Pancreas (tissue), 10 donors: ENCODE data around the gene MAP4K1. TPM values are rescaled to one million over a fixed set of nuclear protein-coding genes. Genes with fewer than 3 reads are reported as not detected.

Experiments
- ATAC-seq, 4 donors: fragments of 200-7000 bp; cut with Tn5 transposase; one replicate each; pipeline versions ENCODE4 v1.8.0 to v1.9.1; 2020; ENCODE audit warnings: mild to moderate bottlenecking in 4 of 4, moderate library complexity in 4 of 4
- DNase-seq, 6 donors: peaks; one replicate each; pipeline ENCODE4 v3.0.0-alpha.2; 2020
- FAIRE-seq: peaks from 2 replicates; lab custom pipeline; 2012; peaks lifted over from hg19 to GRCh38; lab: Jason Lieb, UNC
- H3K27ac ChIP-seq, 4 donors: fragments of 200-600 bp; sonication (generic); 1 replicate in 3 of 4; 2 replicates in 1 of 4; pipeline versions ENCODE4 v1.5.0 to v1.8.0; 2020
- H3K27me3 ChIP-seq, 4 donors: fragments of 200-600 bp; one replicate each; pipeline ENCODE4 v1.8.0; 2021
- H3K36me3 ChIP-seq, 3 donors: fragments of 200-600 bp; sonication (generic) in 1 of 3; one replicate each; pipeline versions ENCODE4 v1.5.0 to v1.8.0; 2020 to 2021
- H3K4me1 ChIP-seq, 3 donors: fragments of 200-600 bp; one replicate each; pipeline ENCODE4 v1.8.0; 2021
- H3K4me3 ChIP-seq, 4 donors: fragments of 200-600 bp; sonication (generic) in 2 of 4; one replicate each; pipeline versions ENCODE4 v1.5.0 to v1.8.0; 2020 to 2021
- H3K9me3 ChIP-seq, 4 donors: fragments of 200-600 bp; one replicate each; pipeline ENCODE4 v1.8.0; 2021
- WGBS, 2 donors: extraction: QIAGEN DNeasy Blood & Tissue Kit; methylation state at CpG; one replicate each; pipeline ENCODE4 v1.1.7; 2013; 5-methylcytosine and 5-hydroxymethylcytosine counted together
- intact Hi-C, 3 donors: fragments of 100-400 bp; cut with DNase I; formaldehyde crosslinking; loops; one replicate each; pipeline versions ENCODE4 v1.11.1 to v1.14.2; 2022
- polyA plus RNA-seq, 2 donors: library from polyadenylated mRNA; stranded (reverse); fragments of 200-250 nt; gene quantifications; one replicate each; pipeline ENCODE4 v1.2.3, GENCODE V29; 2013
- total RNA-seq, 6 donors: library from RNA; stranded (reverse); fragmentation: NEBNext Ultra II Directional in 4 of 6; extraction: Animal tissue kit (Norgen Biotek cat#: 25700) in 4 of 6; gene quantifications; one replicate each; pipeline versions ENCODE4 v1.2.1 to v1.2.4, GENCODE V29; 2021 to 2023
- TF ChIP-seq, protein P1 (sequence below), 4 donors: fragments of 200-600 bp; sonication (generic) in 3 of 4; IDR thresholded peaks; one replicate each; pipeline versions ENCODE4 v1.5.0 to v1.8.0; 2021; ENCODE audit warnings: antibody characterized with exemption in 4 of 4
- donor health status: healthy with polysubstance abuse.
- donor health status: DM: no; HTN: no; CAD: no; lungs with moderate emphysema.
- donor health status: DM: no; HTN: no; CAD: no.
- donor health status: control.
- donor health status: control.
- donor health status: Bipolar disorder and iron deficiency.
- donor health status: DM: yes; HTN: yes; CAD: no.
- donor health status: DM: no; HTN: no; CAD: no.
- donor health status: DM: no; HTN: no; CAD: no.
- donor health status: DM: yes; HTN: yes; CAD: no.

MAP4K1 gene
- total and polyA plus RNA-seq, 8 donors: 0.79 to 43.4 (median 2.7) TPM

DNA sequence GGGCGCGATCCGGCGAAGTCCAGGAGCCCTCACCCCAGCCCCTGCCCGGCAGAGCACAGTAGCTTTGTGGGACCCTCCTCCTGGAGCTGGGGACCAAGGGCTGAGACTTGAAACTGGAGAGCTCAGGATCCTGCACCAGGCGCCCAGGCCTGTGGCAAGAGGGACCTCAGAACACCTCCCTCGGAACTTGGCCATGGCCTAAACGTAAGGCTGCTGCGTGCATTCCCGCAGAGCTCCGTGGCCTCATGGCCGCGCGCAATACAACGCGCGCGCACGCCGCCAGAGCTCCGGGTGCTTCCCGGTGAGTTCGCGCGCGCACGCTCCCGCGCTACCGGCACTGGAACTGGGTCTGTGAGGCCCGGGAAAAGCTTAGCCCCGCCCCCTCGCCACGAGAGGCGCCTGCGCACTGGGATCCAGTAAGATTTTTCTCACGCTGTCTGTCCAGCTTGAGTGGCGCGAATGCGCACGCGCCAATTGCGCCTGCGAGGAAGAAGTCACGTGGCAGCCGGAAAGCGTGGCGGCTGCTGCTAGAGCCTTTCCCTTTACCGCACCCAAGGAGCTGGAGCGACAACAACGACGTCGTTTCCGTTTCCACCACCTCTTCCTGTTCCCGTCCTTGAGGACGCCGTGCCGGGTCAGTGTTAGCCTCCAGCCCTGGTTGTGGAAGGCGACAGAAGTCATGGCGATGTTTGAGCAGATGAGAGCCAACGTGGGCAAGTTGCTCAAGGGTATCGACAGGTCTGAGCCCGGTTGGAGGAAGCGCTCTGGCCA, 1.0 kb upstream of the MAP4K1 start, which contains the start of gene EIF3K:
EIF3K (plus strand) TSS at position 599 of the 771 bp plus-strand sequence; CDS start at position 680, 81 bp downstream.
- ATAC-seq: peak; percentile 94 to 99 (median 97)
- H3K4me3 ChIP-seq: peak within 1 kb of the TSS; percentile 53 to 94 (median 66)
- 1% methylated on average over 62 to 64 of the region's 64 CpGs for WGBS, 2 donors
- H3K27ac ChIP-seq: peak within 1 kb of the TSS; percentile 27 to 60 (median 44)
- intact Hi-C loops: loop anchor here in 2 of 3 donors (10.0 kb wide), 2 partner anchors 104 to 214 kb away; partner anchors contain the start of gene FAM98C (in 1 of the 2)
- DNase-seq: peak; percentile 97 to 100 (median 99)
- peak; percentile 87 for FAIRE-seq
- H3K36me3 ChIP-seq: peaks cover 0 to 18% (median 3%) of the 10 kb centered on the region in 3 donors
- H3K27me3 ChIP-seq: no peaks in the 10 kb centered on the region
- H3K4me1 ChIP-seq: peaks cover 6 to 10% (median 7%) of the 10 kb centered on the region in 3 donors
- TF ChIP-seq, protein P1, sequence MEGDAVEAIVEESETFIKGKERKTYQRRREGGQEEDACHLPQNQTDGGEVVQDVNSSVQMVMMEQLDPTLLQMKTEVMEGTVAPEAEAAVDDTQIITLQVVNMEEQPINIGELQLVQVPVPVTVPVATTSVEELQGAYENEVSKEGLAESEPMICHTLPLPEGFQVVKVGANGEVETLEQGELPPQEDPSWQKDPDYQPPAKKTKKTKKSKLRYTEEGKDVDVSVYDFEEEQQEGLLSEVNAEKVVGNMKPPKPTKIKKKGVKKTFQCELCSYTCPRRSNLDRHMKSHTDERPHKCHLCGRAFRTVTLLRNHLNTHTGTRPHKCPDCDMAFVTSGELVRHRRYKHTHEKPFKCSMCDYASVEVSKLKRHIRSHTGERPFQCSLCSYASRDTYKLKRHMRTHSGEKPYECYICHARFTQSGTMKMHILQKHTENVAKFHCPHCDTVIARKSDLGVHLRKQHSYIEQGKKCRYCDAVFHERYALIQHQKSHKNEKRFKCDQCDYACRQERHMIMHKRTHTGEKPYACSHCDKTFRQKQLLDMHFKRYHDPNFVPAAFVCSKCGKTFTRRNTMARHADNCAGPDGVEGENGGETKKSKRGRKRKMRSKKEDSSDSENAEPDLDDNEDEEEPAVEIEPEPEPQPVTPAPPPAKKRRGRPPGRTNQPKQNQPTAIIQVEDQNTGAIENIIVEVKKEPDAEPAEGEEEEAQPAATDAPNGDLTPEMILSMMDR (IDR thresholded peaks at IDR 0.05): no peak
- no peaks in the 10 kb centered on the region for H3K9me3 ChIP-seq

DNA sequence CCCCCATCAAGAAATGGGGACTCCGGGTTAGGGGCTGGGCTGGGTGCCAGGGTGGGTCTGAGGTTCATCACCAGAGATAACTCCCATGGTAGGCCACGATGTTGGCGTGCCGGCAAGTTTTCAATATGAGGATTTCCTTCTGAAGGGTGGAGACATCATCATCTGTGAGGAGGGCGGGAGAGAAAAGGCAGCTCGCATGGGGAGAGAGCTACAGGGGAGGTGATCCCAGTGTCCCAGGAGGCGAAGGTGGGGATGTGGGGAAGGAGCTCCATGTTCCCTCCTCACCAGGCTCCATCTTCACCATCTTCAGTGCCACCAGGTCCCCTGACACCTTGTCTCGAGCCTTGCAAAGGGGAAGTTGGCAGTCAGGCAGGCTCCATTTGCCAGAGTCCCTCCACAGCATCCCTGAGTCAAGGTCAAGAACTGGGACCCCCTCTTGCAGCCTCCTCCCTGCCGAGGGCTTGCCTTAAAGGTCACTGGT, 430 bp downstream of the MAP4K1 start:
- Histone ChIP-seq H3K36me3 (peaks cover 0 to 15% (median 0%) of the 10 kb centered on the region in 3 donors), H3K27me3 (no peaks in the 10 kb centered on the region), H3K9me3 (no peaks in the 10 kb centered on the region), H3K4me3 (peak overlapping the region in 1 of 4 donors; percentile 94), H3K4me1 (peaks cover 6 to 10% (median 7%) of the 10 kb centered on the region in 3 donors), H3K27ac (no peak overlapping the region)
- intact Hi-C loops: loop anchor here in 2 of 3 donors (10.0 kb wide), 2 partner anchors 103 to 213 kb away; partner anchors contain the start of gene FAM98C (in 1 of the 2)
- ATAC-seq: no peak
- TF ChIP-seq, protein P1 (IDR thresholded peaks at IDR 0.05): no peak
- no peak for FAIRE-seq
- DNase-seq: peak in 1 of 6 donors; percentile 59
- WGBS, 2 donors: 83% methylated on average over 9 of the region's 9 CpGs

DNA sequence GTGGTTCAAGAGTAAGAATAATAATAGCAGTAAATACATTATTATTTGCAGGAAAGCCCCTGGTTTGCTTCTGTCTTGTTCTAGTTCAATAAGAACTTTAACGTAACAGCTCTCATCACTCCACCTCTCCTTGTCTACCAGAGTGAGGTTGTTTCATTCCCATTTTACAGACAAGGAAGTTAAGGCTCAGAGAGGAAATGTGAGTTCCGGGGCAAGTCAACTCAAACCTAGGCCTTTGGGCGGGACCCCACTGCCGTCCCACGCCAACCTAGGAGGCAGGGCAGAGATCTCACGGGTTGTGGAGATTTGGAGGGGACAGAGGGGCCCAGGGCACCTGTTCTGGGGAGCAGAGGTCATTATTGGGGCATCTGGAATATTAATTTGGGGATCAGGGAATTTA, 1.5 kb downstream of the MAP4K1 start:
- Histone ChIP-seq H3K4me3 (no peak overlapping the region), H3K27ac (no peak overlapping the region), H3K27me3 (no peaks in the 10 kb centered on the region), H3K36me3 (peaks cover 0 to 7% (median 0%) of the 10 kb centered on the region in 3 donors), H3K9me3 (no peaks in the 10 kb centered on the region), H3K4me1 (peaks cover 6 to 10% (median 7%) of the 10 kb centered on the region in 3 donors)
- DNase-seq (no peak), ATAC-seq (no peak), FAIRE-seq (no peak)
- intact Hi-C loops: loop anchor here in 2 of 3 donors (10.0 kb wide), 2 partner anchors 101 to 211 kb away; partner anchors contain the start of gene FAM98C (in 1 of the 2)
- 88 to 89% methylated on average over 6 of the region's 6 CpGs for WGBS, 2 donors
- TF ChIP-seq, protein P1 (IDR thresholded peaks at IDR 0.05): no peak

DNA sequence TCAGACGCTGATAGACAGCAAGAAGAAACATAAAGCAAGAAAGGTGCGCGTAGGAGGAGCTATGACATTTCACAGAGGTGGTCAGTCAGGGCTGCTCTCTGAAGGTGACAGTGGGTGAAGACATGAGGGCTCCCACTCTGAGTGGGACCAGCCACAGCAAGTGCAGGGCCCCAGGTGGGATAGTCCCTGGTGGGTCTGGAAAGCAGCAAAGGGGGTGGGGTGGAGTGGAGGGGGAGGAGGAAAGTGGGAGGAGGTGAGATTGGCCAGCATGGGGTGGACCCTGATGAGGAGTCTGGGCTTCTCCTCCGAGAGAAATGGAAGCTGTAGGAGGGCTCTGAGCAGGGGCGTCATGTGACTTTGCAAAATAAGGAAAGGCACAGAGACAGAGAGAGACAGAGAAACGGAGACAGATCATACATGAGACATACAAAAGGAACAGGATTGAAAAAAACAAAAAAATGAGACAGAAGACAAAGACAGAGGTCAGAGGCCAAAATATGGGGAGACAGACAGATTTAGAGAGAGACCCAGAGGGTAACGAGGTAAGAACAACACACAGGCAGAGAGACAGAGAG, 2.7 kb downstream of the MAP4K1 start:
- TF ChIP-seq, protein P1 (IDR thresholded peaks at IDR 0.05): no peak
- H3K4me1 ChIP-seq: peaks cover 5 to 10% (median 6%) of the 10 kb centered on the region in 3 donors
- intact Hi-C loops: loop anchor here in 2 of 3 donors (10.0 kb wide), 2 partner anchors 100 to 210 kb away; partner anchors contain the start of gene FAM98C (in 1 of the 2)
- no peak overlapping the region for H3K4me3 ChIP-seq
- ATAC-seq (no peak), FAIRE-seq (no peak), DNase-seq (no peak)
- 80 to 82% methylated on average over 7 of the region's 7 CpGs for WGBS, 2 donors
- H3K27me3 ChIP-seq: no peaks in the 10 kb centered on the region
- H3K36me3 ChIP-seq: no peaks in the 10 kb centered on the region
- no peaks in the 10 kb centered on the region for H3K9me3 ChIP-seq
- no peak overlapping the region for H3K27ac ChIP-seq
